ENCODE results near the gene ATP2B1. TPM values are rescaled to one million over a fixed set of nuclear protein-coding genes. Genes with fewer than 3 reads are reported as not detected.

ATP2B1 gene
- polyA plus RNA-seq, 2 of the 4 experiments (the other 2 are of a cell fraction): 52.7 to 132 TPM

DNA sequence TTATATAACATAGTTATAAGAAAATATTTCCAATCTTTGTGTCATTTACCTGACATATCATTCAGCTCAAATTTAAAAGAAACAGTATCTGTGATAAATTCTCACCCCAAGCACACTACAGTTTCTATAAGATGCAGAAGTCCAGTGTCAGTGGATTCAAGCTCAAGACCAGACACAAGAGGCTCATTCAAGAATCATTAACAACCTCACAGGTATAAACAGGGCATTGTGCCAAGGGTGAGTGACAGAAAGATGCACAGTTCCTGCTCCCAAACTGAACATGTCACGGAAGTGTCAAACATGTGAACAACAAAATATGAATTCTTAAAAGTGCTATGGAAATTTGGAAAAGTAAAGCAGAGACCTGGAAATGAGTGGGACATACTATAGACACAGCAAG, 12.8 kb downstream of the ATP2B1 start:
- ChIA-PET POLR2A (interaction anchor here (1.4 kb wide), 1 partner anchor 13 kb away, joined by 5 read pairs; the partner anchor contains the start of gene ATP2B1), CTCF (interaction anchor here (1.2 to 1.6 kb wide), 2 partner anchors 36 to 152 kb away, joined by 5 read pairs; no protein-coding TSS in a partner anchor)
- Histone ChIP-seq H3K9me3 (no peaks in the 10 kb centered on the region), H3K4me1 (peaks cover 84% of the 10 kb centered on the region), H3K4me2 (peak overlapping the region; percentile 23; the same call in 2 of the 3 replicates), H3K27ac (no peak overlapping the region), H3K4me3 (no peak overlapping the region)
- ATAC-seq: no peak
- TF ChIP-seq SREBF2 (IDR thresholded peaks at IDR 0.05) (no peak), HDAC2 (IDR thresholded peaks at IDR 0.05) (no peak), NPAS2 (CRISPR knock-in tag; IDR thresholded peaks at IDR 0.05; ENCODE audit: borderline replicate concordance) (no peak), NR3C1 (IDR thresholded peaks at IDR 0.05) (no peak), POLR2AphosphoS2 (conservative IDR thresholded peaks at IDR 0.05; ENCODE audit: low read length) (no peak)
- TF ChIP-seq, protein P1, sequence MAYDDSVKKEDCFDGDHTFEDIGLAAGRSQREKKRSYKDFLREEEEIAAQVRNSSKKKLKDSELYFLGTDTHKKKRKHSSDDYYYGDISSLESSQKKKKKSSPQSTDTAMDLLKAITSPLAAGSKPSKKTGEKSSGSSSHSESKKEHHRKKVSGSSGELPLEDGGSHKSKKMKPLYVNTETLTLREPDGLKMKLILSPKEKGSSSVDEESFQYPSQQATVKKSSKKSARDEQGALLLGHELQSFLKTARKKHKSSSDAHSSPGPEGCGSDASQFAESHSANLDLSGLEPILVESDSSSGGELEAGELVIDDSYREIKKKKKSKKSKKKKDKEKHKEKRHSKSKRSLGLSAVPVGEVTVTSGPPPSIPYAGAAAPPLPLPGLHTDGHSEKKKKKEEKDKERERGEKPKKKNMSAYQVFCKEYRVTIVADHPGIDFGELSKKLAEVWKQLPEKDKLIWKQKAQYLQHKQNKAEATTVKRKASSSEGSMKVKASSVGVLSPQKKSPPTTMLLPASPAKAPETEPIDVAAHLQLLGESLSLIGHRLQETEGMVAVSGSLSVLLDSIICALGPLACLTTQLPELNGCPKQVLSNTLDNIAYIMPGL (CRISPR knock-in tag; IDR thresholded peaks at IDR 0.05; ENCODE audit: borderline replicate concordance): no peak
- TF ChIP-seq, protein P2, sequence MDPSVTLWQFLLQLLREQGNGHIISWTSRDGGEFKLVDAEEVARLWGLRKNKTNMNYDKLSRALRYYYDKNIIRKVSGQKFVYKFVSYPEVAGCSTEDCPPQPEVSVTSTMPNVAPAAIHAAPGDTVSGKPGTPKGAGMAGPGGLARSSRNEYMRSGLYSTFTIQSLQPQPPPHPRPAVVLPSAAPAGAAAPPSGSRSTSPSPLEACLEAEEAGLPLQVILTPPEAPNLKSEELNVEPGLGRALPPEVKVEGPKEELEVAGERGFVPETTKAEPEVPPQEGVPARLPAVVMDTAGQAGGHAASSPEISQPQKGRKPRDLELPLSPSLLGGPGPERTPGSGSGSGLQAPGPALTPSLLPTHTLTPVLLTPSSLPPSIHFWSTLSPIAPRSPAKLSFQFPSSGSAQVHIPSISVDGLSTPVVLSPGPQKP (IDR thresholded peaks at IDR 0.05; ENCODE audit: low read depth, low read length): no peak
- TF ChIP-seq, protein P3, sequence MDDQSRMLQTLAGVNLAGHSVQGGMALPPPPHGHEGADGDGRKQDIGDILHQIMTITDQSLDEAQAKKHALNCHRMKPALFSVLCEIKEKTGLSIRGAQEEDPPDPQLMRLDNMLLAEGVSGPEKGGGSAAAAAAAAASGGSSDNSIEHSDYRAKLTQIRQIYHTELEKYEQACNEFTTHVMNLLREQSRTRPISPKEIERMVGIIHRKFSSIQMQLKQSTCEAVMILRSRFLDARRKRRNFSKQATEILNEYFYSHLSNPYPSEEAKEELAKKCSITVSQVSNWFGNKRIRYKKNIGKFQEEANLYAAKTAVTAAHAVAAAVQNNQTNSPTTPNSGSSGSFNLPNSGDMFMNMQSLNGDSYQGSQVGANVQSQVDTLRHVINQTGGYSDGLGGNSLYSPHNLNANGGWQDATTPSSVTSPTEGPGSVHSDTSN (IDR thresholded peaks at IDR 0.05): no peak
- no peak for DNase-seq (ENCODE audit: low read depth in 1 of 2, low spot score in 1 of 2)
- FAIRE-seq: no peak
- WGBS (ENCODE audit: missing lambda C conversion rate): 74% methylated on average over 1 of the region's 1 CpG

DNA sequence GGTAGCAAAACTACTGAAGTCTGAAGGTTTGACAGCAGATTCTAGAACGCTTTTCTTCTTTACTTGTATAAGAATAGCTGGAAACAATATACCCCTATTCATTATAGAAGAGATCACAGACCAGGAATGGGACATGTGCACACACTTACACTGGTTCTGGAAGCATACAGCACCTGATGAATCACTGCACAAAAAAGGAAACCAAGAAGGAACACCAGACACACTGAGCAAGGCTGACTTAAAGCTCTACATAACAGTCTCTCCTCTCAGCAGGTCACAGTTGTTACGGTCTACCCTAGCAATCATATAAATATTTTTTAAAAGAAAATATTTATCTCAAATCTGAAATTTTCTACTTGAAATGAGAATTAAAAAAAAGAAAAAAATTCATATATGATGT, 13.5 kb downstream of the ATP2B1 start:
- Histone ChIP-seq H3K27ac (no peak overlapping the region), H3K9me3 (no peaks in the 10 kb centered on the region), H3K4me1 (peaks cover 84% of the 10 kb centered on the region), H3K4me3 (no peak overlapping the region), H3K4me2 (peak overlapping the region; percentile 23; the same call in 2 of the 3 replicates)
- TF ChIP-seq FOSB (CRISPR knock-in tag; IDR thresholded peaks at IDR 0.05) (no peak), CBX8 (IDR thresholded peaks at IDR 0.05) (no peak), CHD2 (IDR thresholded peaks at IDR 0.05; ENCODE audit: low read length, partially characterized antibody) (no peak), RNF2 (IDR thresholded peaks at IDR 0.05; ENCODE audit: borderline replicate concordance, low read depth) (no peak)
- TF ChIP-seq, protein P4, sequence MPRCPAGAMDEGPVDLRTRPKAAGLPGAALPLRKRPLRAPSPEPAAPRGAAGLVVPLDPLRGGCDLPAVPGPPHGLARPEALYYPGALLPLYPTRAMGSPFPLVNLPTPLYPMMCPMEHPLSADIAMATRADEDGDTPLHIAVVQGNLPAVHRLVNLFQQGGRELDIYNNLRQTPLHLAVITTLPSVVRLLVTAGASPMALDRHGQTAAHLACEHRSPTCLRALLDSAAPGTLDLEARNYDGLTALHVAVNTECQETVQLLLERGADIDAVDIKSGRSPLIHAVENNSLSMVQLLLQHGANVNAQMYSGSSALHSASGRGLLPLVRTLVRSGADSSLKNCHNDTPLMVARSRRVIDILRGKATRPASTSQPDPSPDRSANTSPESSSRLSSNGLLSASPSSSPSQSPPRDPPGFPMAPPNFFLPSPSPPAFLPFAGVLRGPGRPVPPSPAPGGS (IDR thresholded peaks at IDR 0.05): no peak
- TF ChIP-seq, protein P5, sequence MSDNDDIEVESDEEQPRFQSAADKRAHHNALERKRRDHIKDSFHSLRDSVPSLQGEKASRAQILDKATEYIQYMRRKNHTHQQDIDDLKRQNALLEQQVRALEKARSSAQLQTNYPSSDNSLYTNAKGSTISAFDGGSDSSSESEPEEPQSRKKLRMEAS (IDR thresholded peaks at IDR 0.05): no peak
- TF ChIP-seq, protein P6, sequence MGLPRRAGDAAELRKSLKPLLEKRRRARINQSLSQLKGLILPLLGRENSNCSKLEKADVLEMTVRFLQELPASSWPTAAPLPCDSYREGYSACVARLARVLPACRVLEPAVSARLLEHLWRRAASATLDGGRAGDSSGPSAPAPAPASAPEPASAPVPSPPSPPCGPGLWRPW (IDR thresholded peaks at IDR 0.05): no peak
- TF ChIP-seq, protein P2 (IDR thresholded peaks at IDR 0.05; ENCODE audit: low read depth, low read length): no peak
- CTCF ChIA-PET: interaction anchor here (1.0 to 1.6 kb wide), 3 partner anchors 14 to 152 kb away, joined by 3 to 5 read pairs (median 5); no protein-coding TSS in a partner anchor
- POLR2A ChIA-PET: interaction anchor here (0.6 to 1.4 kb wide), 2 partner anchors 14 kb away, joined by 3 to 5 read pairs; partner anchors contain the start of gene ATP2B1
- ATAC-seq (peak; percentile 23 to 31; a peak in 2 of 6 replicates), FAIRE-seq (no peak), DNase-seq (ENCODE audit: low read depth in 1 of 2, low spot score in 1 of 2) (no peak)
- WGBS (ENCODE audit: missing lambda C conversion rate): 89% methylated on average over 2 of the region's 2 CpGs
